GM20000 (cell line): ENCODE measurements around the gene KRABD2.

Experiments
- DNase-seq: peaks from one replicate; pipeline ENCODE4 v3.0.0; 2012; ENCODE audit warnings: low spot score
- TF ChIP-seq, protein P1 (sequence below): IDR thresholded peaks from 2 replicates; pipeline ENCODE4 v1.5.1; 2012; ENCODE audit warnings: mild to moderate bottlenecking, control low read depth; ENCODE audit errors: extremely low read depth, missing control alignments

The KRABD2 gene

DNA sequence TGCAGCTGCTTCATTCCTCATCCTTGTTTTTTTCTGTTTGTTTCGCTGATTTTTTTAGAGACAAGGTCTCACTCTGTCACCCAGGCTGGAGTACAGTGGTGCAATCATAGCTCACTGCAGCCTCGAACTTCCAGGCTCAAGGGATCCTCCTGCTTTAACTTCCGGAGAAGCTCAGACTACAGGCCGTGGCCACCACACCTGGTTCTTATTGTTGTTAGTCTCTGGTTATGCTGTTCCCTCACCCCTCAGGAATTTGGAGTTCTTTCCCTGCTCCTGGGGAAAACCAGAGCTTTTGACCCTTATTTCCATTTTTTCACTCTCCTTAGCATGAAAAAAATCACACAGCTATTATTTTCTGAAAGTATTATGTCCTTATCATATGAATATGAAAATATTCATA lies 35.0 kb downstream of the KRABD2 start:
- no peak for DNase-seq
- TF ChIP-seq, protein P1, sequence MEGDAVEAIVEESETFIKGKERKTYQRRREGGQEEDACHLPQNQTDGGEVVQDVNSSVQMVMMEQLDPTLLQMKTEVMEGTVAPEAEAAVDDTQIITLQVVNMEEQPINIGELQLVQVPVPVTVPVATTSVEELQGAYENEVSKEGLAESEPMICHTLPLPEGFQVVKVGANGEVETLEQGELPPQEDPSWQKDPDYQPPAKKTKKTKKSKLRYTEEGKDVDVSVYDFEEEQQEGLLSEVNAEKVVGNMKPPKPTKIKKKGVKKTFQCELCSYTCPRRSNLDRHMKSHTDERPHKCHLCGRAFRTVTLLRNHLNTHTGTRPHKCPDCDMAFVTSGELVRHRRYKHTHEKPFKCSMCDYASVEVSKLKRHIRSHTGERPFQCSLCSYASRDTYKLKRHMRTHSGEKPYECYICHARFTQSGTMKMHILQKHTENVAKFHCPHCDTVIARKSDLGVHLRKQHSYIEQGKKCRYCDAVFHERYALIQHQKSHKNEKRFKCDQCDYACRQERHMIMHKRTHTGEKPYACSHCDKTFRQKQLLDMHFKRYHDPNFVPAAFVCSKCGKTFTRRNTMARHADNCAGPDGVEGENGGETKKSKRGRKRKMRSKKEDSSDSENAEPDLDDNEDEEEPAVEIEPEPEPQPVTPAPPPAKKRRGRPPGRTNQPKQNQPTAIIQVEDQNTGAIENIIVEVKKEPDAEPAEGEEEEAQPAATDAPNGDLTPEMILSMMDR: no peak

- DNase-seq: no peak
- TF ChIP-seq, protein P1: no peak
These were observed 37.0 kb downstream of the KRABD2 start, which contains the start of gene ODF4 for GRCh38 chr17:8339540-8339939. Gene ODF4, plus strand, starts transcription at chr17:8339840. Its CDS starts 212 bp downstream, at chr17:8340052.

- no peak for DNase-seq
- TF ChIP-seq, protein P1: no peak
These were observed 37.8 kb downstream of the KRABD2 start for GRCh38 chr17:8338753-8339140.

DNA sequence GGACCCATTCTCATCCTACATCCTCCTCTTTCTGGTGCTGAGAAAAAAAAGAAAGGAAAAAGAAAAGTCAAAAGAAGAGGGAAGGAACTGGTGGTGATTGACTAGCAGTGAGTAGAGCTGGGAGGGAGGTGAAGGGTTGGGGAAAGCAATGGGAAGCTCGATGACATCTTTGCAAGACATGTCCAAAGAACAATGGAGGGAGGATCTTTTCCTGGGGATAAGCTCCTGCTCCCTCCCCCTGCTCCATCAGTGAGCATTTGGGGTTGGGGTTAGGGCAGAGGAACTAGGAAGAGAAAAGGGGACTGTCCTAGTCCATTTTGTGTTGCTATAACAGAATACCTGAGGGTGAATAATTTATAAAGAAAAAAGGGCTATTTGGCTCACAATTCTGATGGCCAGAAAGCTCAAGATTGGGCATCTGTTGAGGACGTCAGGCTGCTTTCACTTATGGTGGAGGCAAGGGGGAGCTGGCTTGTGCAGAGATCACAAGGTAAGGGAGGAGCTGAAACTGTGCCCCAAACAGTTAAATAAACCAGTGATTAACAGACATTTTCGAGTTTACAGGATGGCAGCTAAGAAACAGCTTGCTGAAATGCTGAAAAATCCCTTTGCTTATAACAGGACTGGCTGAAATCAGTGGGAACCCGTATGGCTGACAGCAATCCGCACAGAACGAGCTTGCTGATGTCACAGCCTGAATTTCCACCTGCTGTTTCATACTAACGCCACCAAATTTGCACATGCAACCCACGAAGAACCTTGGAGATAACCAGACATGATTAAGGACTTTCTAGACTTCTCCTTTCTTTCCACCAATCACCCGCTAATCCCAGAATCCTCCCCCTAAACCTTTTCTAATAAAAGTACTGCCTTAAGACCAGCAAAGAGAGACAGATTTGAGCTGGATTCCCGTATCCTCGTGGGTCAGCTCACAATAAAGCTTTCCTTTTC lies 38.4 kb downstream of the KRABD2 start:
- no peak for DNase-seq
- TF ChIP-seq, protein P1: no peak

DNA sequence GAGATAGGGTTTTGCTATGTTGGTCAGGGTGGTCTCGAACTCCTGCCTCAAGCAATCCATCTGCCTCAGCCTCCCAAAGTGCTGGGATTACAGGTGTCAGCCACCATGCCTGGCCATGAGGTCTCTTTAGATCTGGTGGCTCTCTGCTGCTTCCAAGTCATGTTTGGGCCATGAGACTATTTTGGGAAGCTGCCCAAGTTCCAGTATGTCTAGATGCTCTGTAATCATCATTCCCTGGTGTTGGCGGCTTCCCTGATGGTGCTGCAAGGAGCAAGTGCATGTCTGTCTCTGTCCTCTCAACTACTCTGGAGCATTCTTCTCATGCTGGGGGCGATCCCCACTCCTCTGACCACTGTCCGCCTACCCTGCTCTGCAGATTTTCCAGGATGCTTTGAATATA lies 43.2 kb downstream of the KRABD2 start:
- TF ChIP-seq, protein P1: no peak
- DNase-seq: no peak

DNA sequence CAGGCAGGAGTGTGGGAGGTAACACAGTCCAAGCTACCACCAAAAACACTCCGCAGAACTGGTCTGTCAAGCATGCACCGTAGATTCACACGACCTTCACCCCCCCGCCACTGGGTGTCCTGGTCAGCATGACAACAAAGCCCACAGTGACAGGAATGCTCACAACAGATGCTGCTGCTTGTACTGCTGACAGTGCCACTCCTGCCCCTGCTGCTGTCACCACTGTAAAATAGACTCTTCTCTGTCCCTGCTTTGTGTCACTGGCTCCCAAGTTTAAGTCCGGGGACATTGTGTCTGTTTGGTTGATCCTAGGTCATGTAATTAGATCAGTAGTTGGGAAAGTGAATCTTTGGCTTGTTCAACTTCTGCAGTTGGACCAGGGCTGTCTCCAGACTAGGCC lies 43.8 kb downstream of the KRABD2 start:
- no peak for DNase-seq
- TF ChIP-seq, protein P1: no peak

DNA sequence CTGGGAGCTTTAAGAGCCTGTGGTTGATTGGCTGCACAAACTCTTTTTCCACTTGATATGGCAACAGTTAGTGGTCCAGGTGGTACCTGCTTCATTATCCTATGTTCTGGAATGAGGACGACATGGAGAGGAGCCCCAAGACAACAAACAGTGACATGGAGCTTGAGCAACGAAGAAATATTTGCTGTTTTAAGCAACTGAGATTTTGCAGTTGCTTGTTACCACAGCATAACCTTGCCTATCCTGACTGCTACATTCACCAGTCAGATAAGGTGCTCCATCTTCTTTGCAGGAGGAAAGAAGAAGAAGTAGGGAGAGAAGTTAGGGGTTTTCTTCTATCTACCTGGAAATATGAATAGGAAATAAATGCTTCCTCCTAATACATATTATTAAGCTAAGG lies 44.4 kb downstream of the KRABD2 start:
- DNase-seq: no peak
- TF ChIP-seq, protein P1: no peak
